ENCODE data around the gene RAI14.

DNA sequence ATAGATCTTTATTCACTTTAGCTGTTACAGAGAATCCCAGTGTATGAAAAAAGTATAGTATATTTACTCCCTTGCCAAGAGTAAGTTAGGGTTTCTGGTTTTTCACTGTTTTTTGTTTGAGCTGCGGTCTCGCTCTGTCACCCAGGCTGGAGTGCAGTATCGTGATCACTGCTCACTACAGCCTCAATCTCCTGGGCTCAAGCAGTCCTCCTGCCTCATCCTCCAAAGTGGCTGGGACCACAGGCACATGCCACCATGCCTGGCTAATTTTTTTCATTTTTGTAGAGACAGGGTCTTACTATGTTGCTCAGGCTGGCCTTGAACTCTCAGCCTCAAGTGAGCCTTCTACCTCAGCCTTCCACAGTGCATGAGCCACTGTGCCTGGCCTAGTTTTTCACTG, 3.0 kb downstream of the RAI14 start:
- TF ChIP-seq, protein P1, sequence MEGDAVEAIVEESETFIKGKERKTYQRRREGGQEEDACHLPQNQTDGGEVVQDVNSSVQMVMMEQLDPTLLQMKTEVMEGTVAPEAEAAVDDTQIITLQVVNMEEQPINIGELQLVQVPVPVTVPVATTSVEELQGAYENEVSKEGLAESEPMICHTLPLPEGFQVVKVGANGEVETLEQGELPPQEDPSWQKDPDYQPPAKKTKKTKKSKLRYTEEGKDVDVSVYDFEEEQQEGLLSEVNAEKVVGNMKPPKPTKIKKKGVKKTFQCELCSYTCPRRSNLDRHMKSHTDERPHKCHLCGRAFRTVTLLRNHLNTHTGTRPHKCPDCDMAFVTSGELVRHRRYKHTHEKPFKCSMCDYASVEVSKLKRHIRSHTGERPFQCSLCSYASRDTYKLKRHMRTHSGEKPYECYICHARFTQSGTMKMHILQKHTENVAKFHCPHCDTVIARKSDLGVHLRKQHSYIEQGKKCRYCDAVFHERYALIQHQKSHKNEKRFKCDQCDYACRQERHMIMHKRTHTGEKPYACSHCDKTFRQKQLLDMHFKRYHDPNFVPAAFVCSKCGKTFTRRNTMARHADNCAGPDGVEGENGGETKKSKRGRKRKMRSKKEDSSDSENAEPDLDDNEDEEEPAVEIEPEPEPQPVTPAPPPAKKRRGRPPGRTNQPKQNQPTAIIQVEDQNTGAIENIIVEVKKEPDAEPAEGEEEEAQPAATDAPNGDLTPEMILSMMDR (conservative IDR thresholded peaks at IDR 0.05), result no peak
- TF ChIP-seq ZFX (IDR thresholded peaks at IDR 0.05), result no peak

All from C4-2B (cell line).